Stimulated activated CD8-positive, alpha-beta memory T cell treated with anti-CD3 and anti-CD28 coated beads, Interleukin-4, amount 100 ng/mL, for 1 hour (primary cell): ENCODE data around the gene METTL25.

ENCODE experiments used
- DNase-seq, 2 donors: peaks; one replicate each; pipeline ENCODE4 v3.0.0-alpha.2; 2020; ENCODE audit warnings: low read depth in 2 of 2, low spot score in 1 of 2

METTL25 gene

GRCh38 chr12:82400819-82401218, 42.5 kb downstream of the METTL25 start:
- no peak for DNase-seq

DNA sequence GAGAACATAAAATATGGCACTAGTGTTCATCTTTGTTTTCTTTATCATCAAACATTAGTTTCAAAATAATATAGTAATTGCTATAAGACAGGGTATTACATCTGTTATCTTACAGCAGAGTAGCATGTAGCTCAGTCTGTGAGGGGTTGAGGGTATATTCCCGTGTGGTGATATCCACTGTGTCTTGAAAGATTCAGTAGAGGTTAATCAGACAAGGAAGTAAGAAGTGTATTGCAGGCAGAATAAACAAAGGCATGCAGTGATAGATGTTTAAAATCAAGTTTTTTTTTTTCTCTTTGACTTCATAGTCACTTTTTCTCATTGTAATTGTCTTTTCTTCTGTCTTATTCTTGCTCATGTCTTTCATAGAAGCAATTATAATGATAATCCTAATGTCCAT, 48.3 kb downstream of the METTL25 start:
- DNase-seq: no peak

- DNase-seq: no peak
Measured at GRCh38 chr12:82407481-82407880, 49.2 kb downstream of the METTL25 start.

DNA sequence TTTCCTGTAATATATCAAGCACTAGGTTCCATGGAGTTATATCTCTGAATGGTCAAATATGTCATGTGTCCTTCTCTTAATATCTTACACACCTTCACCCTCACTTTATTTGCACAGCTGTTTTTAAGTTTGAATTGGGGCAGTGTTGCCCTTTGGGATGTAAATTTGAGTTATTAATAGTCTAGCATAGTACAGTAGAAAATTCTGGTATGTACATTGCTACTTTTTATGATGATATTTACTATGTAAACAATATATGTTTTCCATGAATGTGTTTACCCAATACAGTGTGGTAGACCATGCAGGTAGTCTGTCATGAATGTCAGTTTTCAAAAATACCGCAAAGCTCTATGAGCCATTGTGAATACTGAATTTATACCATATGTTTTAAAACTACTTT, 50.5 kb downstream of the METTL25 start:
- DNase-seq: no peak

DNA sequence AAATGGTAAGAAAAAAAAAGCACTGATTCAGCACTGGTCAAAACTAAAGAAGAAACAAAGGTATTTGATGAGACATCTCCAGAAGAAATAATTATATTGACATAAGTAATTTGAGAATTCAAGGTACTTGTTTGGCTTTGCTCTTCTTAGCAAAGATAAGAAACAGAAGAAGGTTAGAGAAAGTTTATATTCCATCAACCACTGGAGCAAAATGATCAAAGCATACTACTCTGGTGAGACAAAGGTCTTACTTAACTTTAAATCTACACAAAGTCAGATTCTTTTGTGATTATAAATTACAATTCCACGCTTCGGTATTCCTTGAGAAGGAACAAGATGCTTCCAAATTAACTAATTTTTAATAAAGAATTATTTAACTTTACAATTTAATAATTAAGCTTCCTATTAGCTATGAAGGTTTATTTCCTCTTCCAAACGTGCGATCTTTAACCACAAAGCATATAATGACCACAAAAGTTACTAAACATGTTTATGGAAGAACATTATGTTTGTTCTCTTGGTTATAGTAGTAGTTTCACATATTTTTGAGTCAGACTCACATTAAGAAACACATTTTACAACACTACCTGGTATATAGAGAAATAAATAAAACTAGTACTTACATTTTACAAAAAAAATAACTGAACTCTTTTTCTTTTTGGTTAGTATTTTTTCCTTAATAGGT, 53.4 kb downstream of the METTL25 start:
- no peak for DNase-seq

DNA sequence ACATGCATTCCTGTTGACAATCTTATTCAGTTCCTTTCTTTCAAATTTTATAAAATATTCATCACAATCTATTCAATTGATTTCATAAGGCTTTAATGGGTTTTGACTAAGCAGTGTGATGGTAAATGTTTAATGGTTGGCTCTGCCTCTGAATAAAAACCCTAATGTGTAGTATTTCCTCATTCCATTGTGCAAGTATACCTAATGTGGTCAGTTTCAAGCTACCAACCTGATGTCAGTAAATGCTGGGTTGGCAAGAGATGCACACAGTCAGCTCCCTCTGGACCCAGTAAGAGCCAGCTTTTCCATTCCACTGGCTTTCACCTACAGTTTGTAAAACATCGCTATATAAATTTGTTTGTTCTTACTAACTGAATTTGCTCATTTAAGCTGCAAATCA, 53.9 kb downstream of the METTL25 start:
- no peak for DNase-seq

- no peak for DNase-seq
Measured at GRCh38 chr12:82414044-82414443, 55.7 kb downstream of the METTL25 start.

- no peak for DNase-seq
Measured at GRCh38 chr12:82414926-82415325, 56.6 kb downstream of the METTL25 start.

DNA sequence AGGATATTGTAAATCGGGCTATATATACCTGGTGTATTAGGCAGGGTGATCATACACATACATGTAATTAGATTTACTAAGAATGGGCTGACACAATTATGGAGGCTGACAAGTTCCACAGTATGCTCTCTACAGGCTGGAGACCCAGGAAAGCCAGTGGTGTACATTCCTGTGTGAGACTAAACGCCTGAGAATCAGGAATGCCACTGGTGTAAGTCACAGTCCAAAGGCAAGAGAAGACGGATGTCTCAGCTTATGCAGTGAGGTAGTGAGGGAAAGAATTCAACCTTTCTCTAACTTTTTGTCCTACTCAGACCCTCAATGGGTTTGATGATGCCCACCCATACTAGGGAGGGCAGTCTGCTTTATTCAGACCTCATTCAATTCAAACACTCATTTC, 57.1 kb downstream of the METTL25 start:
- DNase-seq: no peak

GRCh38 chr12:82425241-82425640, 66.9 kb downstream of the METTL25 start:
- no peak for DNase-seq

DNA sequence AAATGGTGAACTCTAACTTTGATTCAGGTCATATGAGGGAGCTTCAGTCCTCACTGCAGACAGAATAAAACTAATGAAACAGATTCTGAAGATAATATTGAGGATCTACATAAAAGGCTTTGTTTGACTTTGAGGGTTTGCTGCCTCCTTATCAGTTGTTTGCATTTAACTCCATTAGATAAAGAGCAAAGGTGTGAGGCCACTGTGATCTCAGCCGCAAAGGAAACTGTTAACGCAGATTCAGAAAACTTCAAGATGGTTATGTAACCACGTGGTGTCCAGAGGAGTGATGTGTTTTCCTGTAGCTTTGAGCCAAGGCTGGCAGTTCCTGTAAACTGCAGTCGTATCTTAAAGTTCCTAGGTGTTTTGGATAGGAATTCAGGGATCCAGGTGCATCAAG, 67.8 kb downstream of the METTL25 start:
- no peak for DNase-seq

GRCh38 chr12:82426586-82426985, 68.3 kb downstream of the METTL25 start:
- DNase-seq: no peak

DNA sequence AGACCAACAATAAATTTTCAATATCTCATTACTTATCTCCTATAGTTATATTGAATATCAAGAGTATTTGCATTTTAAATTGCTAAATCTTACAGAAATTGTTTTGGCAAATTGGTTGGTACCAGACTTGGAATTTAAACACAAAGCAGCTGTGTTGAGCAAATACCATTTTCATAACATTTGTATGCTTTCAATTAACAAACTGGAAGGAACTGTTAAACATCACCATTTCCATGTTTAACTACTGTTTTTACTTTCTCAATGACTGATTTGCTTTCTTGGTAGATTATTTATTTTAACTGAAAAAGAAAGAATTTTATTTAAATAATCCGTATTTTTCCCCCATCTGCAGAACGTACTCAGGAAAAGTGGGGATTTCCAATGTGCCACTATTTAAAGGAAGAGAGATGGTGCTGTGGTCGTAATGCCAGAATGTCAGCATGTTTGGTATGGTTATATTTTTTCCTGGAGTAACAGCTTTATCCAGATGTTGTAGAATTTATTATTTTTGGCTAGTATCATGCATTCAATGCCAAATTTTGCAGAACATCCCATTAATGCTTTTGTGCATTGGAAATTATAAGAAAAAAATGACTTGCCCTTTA, 72.3 kb downstream of the METTL25 start:
- no peak for DNase-seq

DNA sequence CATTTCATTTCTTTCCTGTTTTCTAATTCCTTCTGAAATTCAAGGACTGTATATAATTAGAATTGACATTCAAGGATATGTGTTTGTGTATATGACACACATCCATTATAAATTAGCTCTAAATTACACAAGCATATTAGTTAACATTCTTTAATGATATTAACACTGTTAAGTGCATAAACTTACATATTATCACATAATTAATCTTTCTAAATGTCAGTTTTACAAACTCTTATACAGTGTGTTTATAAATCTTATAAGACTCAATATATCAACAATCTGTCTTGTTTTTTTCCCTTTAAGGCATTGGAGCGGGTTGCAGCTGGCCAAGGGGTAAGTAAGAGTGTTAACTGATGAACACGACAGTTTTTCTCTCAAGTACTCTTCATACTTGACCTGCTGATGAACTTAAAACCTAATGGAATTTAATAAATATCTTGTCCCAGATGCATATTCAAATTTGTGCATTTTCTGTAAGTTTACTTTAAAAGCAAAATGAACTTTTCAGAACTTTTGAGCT, 76.1 kb downstream of the METTL25 start:
- DNase-seq: no peak

DNA sequence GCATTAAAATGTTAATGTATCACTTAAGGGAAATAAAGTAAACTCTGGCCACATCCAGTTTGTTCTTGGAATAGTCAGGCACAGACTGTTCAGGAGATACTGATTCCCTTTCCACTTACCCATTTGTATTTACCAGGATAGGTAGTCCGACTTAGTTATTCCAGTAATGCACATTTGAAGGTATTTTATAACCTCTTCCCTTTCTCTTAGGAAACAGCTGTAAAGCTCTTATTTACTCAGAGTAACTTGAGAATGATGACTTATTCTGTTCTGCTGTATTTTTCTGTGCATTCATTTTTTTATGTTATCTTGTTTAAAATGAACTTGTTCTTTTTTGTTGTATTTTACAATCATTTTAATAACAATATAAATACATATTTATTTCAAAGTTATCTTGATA, 78.0 kb downstream of the METTL25 start:
- DNase-seq: no peak

- no peak for DNase-seq
Measured at GRCh38 chr12:82437744-82438143, 79.4 kb downstream of the METTL25 start.

GRCh38 chr12:82438356-82438755, 80.0 kb downstream of the METTL25 start:
- DNase-seq: no peak

- DNase-seq: no peak
Measured at GRCh38 chr12:82440885-82441284, 82.6 kb downstream of the METTL25 start.

DNA sequence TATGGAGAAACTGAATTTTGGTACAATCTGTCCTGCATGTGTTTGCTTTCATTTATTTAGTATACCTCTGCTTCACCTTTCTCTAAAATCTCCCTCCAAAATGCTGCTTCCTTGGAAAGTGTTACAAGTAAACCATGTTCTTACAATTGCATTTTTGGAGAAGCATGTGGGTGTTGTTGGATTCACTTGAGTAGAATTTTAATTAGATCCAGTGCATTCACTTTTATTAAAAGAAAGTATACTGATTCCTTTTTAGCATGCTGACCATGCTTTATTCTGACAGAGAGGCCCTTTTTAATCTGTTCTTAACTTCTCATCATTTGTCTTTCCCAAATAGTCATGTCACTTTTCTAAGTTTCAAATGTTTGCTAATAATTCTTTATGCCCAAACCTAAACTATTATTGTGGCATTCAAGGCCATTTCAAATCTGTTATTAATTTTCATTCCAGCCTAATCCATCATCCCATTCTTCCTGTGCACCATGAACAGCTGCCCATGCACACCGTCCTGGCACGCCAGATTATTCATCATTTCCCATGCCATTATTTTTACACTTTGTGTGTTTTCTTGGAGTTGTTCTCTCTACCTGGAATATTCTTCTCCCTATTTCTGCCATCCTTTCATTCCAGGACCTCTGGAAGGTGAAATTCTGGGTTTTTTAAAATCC, 90.7 kb downstream of the METTL25 start:
- DNase-seq: no peak

DNA sequence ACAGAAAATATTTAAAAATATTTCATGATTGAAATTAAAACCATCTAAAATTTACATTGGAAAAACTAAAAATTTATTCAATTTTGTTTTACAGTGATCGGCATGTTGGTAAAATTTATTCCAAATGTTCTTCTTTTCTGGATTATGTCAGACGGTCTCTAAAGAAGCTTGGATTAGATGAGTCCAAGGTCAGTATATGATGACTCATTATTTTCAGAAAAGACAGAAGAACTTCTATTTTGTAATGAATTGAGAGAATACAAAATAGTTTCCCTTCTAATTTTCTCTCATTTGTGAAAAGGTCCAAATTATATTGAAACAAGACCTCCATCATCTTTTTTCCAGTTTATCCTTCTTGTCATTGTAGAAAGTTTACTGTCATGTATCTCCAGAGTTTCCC, 98.3 kb downstream of the METTL25 start:
- no peak for DNase-seq

DNA sequence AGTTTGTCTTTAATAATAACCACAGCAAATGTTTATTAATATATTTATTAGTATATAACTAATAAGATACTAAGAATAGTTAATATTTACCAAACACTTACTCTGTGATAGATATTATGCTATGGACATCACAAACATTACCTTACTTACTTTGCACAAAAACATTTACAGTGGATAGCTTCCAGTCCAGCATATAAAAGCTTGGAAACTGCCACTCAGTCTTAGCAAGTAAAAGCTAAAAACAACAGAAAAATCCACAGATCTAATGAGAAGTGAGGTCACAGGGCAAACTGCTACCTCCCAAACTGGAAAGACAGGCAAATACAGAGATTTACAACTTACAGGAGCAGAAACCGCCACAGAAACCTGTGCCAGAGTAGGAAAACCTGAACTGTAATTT, 99.8 kb downstream of the METTL25 start:
- no peak for DNase-seq

- DNase-seq: no peak
Measured at GRCh38 chr12:82461393-82461792, 103.1 kb downstream of the METTL25 start.
